Uterus (tissue), 2 donors: ENCODE measurements around the gene PGRMC2.

Source experiments
- CTCF ChIP-seq, 4 experiments: fragments of 200-600 bp in 2 of 4; fragments of 450-650 bp in 2 of 4; sonication (generic) in 2 of 4; IDR thresholded peaks; one replicate each; pipeline ENCODE4 v1.5.1; 2016 to 2019; ENCODE audit warnings: antibody characterized with exemption in 4 of 4, mild to moderate bottlenecking in 2 of 4, moderate library complexity in 1 of 4
- POLR2A ChIP-seq, 2 donors: fragments of 450-650 bp; IDR thresholded peaks; one replicate each; pipeline ENCODE4 v1.6.1; 2016; ENCODE audit warnings: antibody characterized with exemption in 2 of 2, mild to moderate bottlenecking in 1 of 2, moderate library complexity in 1 of 2

GRCh38 chr4:128287871-128288688 is 467 bp upstream of the PGRMC2 start:
- TF ChIP-seq CTCF (IDR thresholded peaks at IDR 0.05) (peak in 3 of 4 experiments; percentile 18 to 47 (median 38)), POLR2A (IDR thresholded peaks at IDR 0.05) (peak; percentile 52 to 69)
